Measurements from ENCODE around the gene PIGU. TPM values are rescaled to one million over a fixed set of nuclear protein-coding genes. Genes with fewer than 3 reads are reported as not detected.
A peak's percentile ranks its signal among the peaks of the same experiment; 100 is the strongest.

PIGU gene
- total RNA-seq, 4 donors from 2014 or later, result 20.6 to 31.5 (median 27.7) TPM

GRCh38 chr20:34552569-34552968 lies 124.3 kb downstream of the PIGU start:
- no peak for DNase-seq (ENCODE audit: low spot score in 2 of 2)
- WGBS, 2 donors, result 91 to 96% methylated on average over 6 of the region's 6 CpGs
- Histone ChIP-seq H3K4me3 (no peak overlapping the region), H3K4me1 (peaks cover 0 to 9% (median 3%) of the 10 kb centered on the region in 4 donors), H3K27ac (no peak overlapping the region), H3K9me3 (no peaks in the 10 kb centered on the region), H3K27me3 (no peaks in the 10 kb centered on the region), H3K36me3 (no peaks in the 10 kb centered on the region)
- TF ChIP-seq EP300 (IDR thresholded peaks at IDR 0.05) (no peak), POLR2A (IDR thresholded peaks at IDR 0.05) (no peak), CTCF (IDR thresholded peaks at IDR 0.05) (no peak)

GRCh38 chr20:34549929-34550305 lies 127.0 kb downstream of the PIGU start:
- DNase-seq (ENCODE audit: low spot score in 2 of 2), result no peak
- H3K4me1 ChIP-seq, result peaks cover 0 to 8% (median 3%) of the 10 kb centered on the region in 4 donors
- TF ChIP-seq CTCF (IDR thresholded peaks at IDR 0.05) (no peak), EP300 (IDR thresholded peaks at IDR 0.05) (no peak), POLR2A (IDR thresholded peaks at IDR 0.05) (no peak)
- no peaks in the 10 kb centered on the region for H3K36me3 ChIP-seq
- no peaks in the 10 kb centered on the region for H3K27me3 ChIP-seq
- WGBS, 2 donors, result 90 to 92% methylated on average over 11 to 13 of the region's 13 CpGs
- no peaks in the 10 kb centered on the region for H3K9me3 ChIP-seq
- no peak overlapping the region for H3K27ac ChIP-seq
- no peak overlapping the region for H3K4me3 ChIP-seq

GRCh38 chr20:34549291-34549928 lies 127.5 kb downstream of the PIGU start:
- no peak overlapping the region for H3K27ac ChIP-seq
- no peak for DNase-seq (ENCODE audit: low spot score in 2 of 2)
- H3K4me3 ChIP-seq, result no peak overlapping the region
- TF ChIP-seq POLR2A (IDR thresholded peaks at IDR 0.05) (no peak), EP300 (IDR thresholded peaks at IDR 0.05) (no peak), CTCF (IDR thresholded peaks at IDR 0.05) (no peak)
- peaks cover 0 to 10% (median 3%) of the 10 kb centered on the region in 4 donors for H3K4me1 ChIP-seq
- H3K9me3 ChIP-seq, result no peaks in the 10 kb centered on the region
- H3K36me3 ChIP-seq, result no peaks in the 10 kb centered on the region
- WGBS, 2 donors, result 60 to 66% methylated on average over 20 of the region's 20 CpGs
- no peaks in the 10 kb centered on the region for H3K27me3 ChIP-seq

- H3K4me1 ChIP-seq, result peaks cover 0 to 8% (median 0%) of the 10 kb centered on the region in 4 donors
- TF ChIP-seq EP300 (IDR thresholded peaks at IDR 0.05), result no peak
- TF ChIP-seq CTCF (IDR thresholded peaks at IDR 0.05), result no peak
- H3K27me3 ChIP-seq, result no peaks in the 10 kb centered on the region
- WGBS, 2 donors, result 90 to 91% methylated on average over 22 of the region's 22 CpGs
- H3K4me3 ChIP-seq, result no peak overlapping the region
- peaks cover 0 to 8% (median 0%) of the 10 kb centered on the region in 3 donors for H3K36me3 ChIP-seq
- no peak for DNase-seq (ENCODE audit: low spot score in 2 of 2)
- H3K27ac ChIP-seq, result no peak overlapping the region
- no peaks in the 10 kb centered on the region for H3K9me3 ChIP-seq
Measured at GRCh38 chr20:34547844-34548613, 128.9 kb downstream of the PIGU start.

- no peaks in the 10 kb centered on the region for H3K9me3 ChIP-seq
- DNase-seq (ENCODE audit: low spot score in 2 of 2), result no peak
- peaks cover 0 to 8% (median 0%) of the 10 kb centered on the region in 4 donors for H3K4me1 ChIP-seq
- peaks cover 0 to 20% (median 0%) of the 10 kb centered on the region in 3 donors for H3K36me3 ChIP-seq
- H3K4me3 ChIP-seq, result peak overlapping the region in 1 of 4 donors; percentile 5
- H3K27ac ChIP-seq, result no peak overlapping the region
- no peak for TF ChIP-seq CTCF (IDR thresholded peaks at IDR 0.05)
- TF ChIP-seq POLR2A (IDR thresholded peaks at IDR 0.05), result no peak
- no peak for TF ChIP-seq EP300 (IDR thresholded peaks at IDR 0.05)
- WGBS, 2 donors, result 76 to 86% methylated on average over 11 of the region's 11 CpGs
- no peaks in the 10 kb centered on the region for H3K27me3 ChIP-seq
Measured at GRCh38 chr20:34546751-34547181, 130.1 kb downstream of the PIGU start.
